HG03354 (cell line): ENCODE measurements around the gene RGS6.

ENCODE experiments used
- ATAC-seq: cut with Tn5 transposase; IDR thresholded peaks from one replicate; pipeline ENCODE4 v1.9.1; 2021; ENCODE audit warnings: mild to moderate bottlenecking; ENCODE audit not compliant: unreplicated experiment, poor library complexity, severe bottlenecking

RGS6 gene

GRCh38 chr14:71942904-71943694 is 10.9 kb downstream of the RGS6 start:
- ATAC-seq: no peak

- ATAC-seq: no peak
These were observed 11.4 kb downstream of the RGS6 start for GRCh38 chr14:71943695-71944018.

- ATAC-seq: no peak
These were observed 15.8 kb downstream of the RGS6 start for GRCh38 chr14:71947947-71948500.

GRCh38 chr14:71952381-71953363 is 20.4 kb downstream of the RGS6 start:
- ATAC-seq: no peak

GRCh38 chr14:71956920-71957563 is 24.8 kb downstream of the RGS6 start:
- ATAC-seq: no peak

- no peak for ATAC-seq
These were observed 26.8 kb downstream of the RGS6 start for GRCh38 chr14:71959055-71959454.

- ATAC-seq: no peak
These were observed 28.5 kb downstream of the RGS6 start for GRCh38 chr14:71960494-71961353.

- no peak for ATAC-seq
These were observed 29.7 kb downstream of the RGS6 start for GRCh38 chr14:71961972-71962371.

- no peak for ATAC-seq
These were observed 32.5 kb downstream of the RGS6 start for GRCh38 chr14:71964716-71965115.

GRCh38 chr14:71966528-71966927 is 34.3 kb downstream of the RGS6 start:
- no peak for ATAC-seq

- ATAC-seq: no peak
These were observed 35.5 kb downstream of the RGS6 start for GRCh38 chr14:71967704-71968103.

- no peak for ATAC-seq
These were observed 38.0 kb downstream of the RGS6 start for GRCh38 chr14:71970272-71970671.

- no peak for ATAC-seq
These were observed 53.4 kb downstream of the RGS6 start for GRCh38 chr14:71985538-71986189.

GRCh38 chr14:71988476-71988875 is 56.2 kb downstream of the RGS6 start:
- no peak for ATAC-seq

GRCh38 chr14:71988939-71989338 is 56.7 kb downstream of the RGS6 start:
- no peak for ATAC-seq

GRCh38 chr14:71994416-71994815 is 62.2 kb downstream of the RGS6 start:
- ATAC-seq: no peak

GRCh38 chr14:71995741-71996140 is 63.5 kb downstream of the RGS6 start:
- no peak for ATAC-seq

GRCh38 chr14:71996610-71997009 is 64.4 kb downstream of the RGS6 start:
- no peak for ATAC-seq

GRCh38 chr14:72000907-72001306 is 68.7 kb downstream of the RGS6 start:
- no peak for ATAC-seq
